ENCODE data around the gene TRMT6. TPM values are rescaled to one million over a fixed set of nuclear protein-coding genes. Genes with fewer than 3 reads are reported as not detected.

Gene TRMT6
- total and polyA plus RNA-seq, 4 donors: 3.1 to 6.2 (median 4.0) TPM

DNA sequence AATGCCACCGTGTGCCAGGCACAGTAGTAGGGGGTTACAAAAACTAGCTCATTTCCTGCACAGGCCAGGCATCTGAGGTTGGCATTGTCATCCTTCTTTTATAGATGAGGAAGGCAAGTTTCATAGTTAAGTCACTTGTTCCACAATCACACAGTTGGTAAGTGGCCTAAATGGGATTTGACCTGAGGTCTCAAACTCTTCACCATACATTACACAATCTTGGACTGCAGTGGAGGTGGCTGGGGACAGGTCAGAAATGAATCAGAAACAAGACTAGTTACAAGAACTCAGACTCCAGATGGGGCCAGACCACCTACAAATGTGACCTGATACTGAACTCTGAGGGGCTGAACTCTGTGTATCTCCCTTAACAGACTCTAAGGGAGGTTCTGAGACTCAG lies 49.4 kb downstream of the TRMT6 start:
- Histone ChIP-seq H3K4me3 (ENCODE audit: low read depth in 1 of 3, low read length in 3 of 3) (no peak overlapping the region), H3K27me3 (ENCODE audit: control insufficient read depth in 4 of 4, insufficient read depth in 4 of 4, low read length in 3 of 4) (no peaks in the 10 kb centered on the region), H3K9me3 (ENCODE audit: control insufficient read depth in 4 of 4, low read length in 3 of 4) (no peaks in the 10 kb centered on the region), H3K27ac (ENCODE audit: low read depth in 1 of 2, low read length in 2 of 2) (no peak overlapping the region), H3K4me1 (ENCODE audit: control insufficient read depth in 4 of 4, insufficient read depth in 4 of 4, low read length in 3 of 4) (no peaks in the 10 kb centered on the region), H3K9ac (ENCODE audit: low read depth in 1 of 2, low read length in 2 of 2) (no peak overlapping the region), H3K36me3 (ENCODE audit: control insufficient read depth in 4 of 4, insufficient read depth in 3 of 4, low read depth in 1 of 4, low read length in 3 of 4) (no peaks in the 10 kb centered on the region)
- WGBS: 68% methylated on average over 1 of the region's 1 CpG
- DNase-seq (ENCODE audit: low spot score): no peak
- TF ChIP-seq, protein P1, sequence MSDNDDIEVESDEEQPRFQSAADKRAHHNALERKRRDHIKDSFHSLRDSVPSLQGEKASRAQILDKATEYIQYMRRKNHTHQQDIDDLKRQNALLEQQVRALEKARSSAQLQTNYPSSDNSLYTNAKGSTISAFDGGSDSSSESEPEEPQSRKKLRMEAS (IDR thresholded peaks at IDR 0.05): no peak
- TF ChIP-seq CTCF (IDR thresholded peaks at IDR 0.05; ENCODE audit: low read depth, low read length, missing input control) (no peak), TAF1 (conservative IDR thresholded peaks at IDR 0.05) (no peak), EGR1 (IDR thresholded peaks at IDR 0.05; ENCODE audit: low read depth in 2 of 2) (no peak), SP1 (IDR thresholded peaks at IDR 0.05) (no peak), NR2F2 (IDR thresholded peaks at IDR 0.05) (no peak), REST (IDR thresholded peaks at IDR 0.05) (no peak)

DNA sequence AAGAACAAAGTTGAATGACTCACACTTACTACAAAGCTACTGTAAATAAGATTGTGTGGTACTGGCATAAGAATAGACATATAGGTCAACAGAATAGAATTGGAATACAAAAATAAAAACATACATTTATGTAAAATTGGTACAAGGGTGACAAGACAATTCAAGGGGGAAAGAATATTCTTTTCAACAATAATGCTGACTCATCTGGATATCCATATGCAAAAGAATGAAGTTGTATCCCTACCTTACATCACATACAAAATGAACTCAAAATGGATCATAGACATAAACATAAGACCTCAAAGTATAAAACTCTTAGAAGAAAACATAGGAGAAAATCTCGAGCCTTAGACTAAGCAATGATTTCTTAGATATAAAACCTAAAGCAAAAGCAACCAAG lies 50.9 kb downstream of the TRMT6 start:
- Histone ChIP-seq H3K9ac (ENCODE audit: low read depth in 1 of 2, low read length in 2 of 2) (no peak overlapping the region), H3K27me3 (ENCODE audit: control insufficient read depth in 4 of 4, insufficient read depth in 4 of 4, low read length in 3 of 4) (no peaks in the 10 kb centered on the region), H3K27ac (ENCODE audit: low read depth in 1 of 2, low read length in 2 of 2) (no peak overlapping the region), H3K4me3 (ENCODE audit: low read depth in 1 of 3, low read length in 3 of 3) (no peak overlapping the region), H3K9me3 (ENCODE audit: control insufficient read depth in 4 of 4, low read length in 3 of 4) (no peaks in the 10 kb centered on the region), H3K36me3 (ENCODE audit: control insufficient read depth in 4 of 4, insufficient read depth in 3 of 4, low read depth in 1 of 4, low read length in 3 of 4) (no peaks in the 10 kb centered on the region), H3K4me1 (ENCODE audit: control insufficient read depth in 4 of 4, insufficient read depth in 4 of 4, low read length in 3 of 4) (no peaks in the 10 kb centered on the region)
- DNase-seq (ENCODE audit: low spot score): no peak
- no peak for TF ChIP-seq REST (IDR thresholded peaks at IDR 0.05)
- TF ChIP-seq JUND (IDR thresholded peaks at IDR 0.05): no peak
- TF ChIP-seq CTCF (IDR thresholded peaks at IDR 0.05; ENCODE audit: low read depth, low read length, missing input control): no peak
- no peak for TF ChIP-seq HNF4G (IDR thresholded peaks at IDR 0.05)
- no peak for TF ChIP-seq GABPA (IDR thresholded peaks at IDR 0.05 in 1 of 2, conservative IDR thresholded peaks at IDR 0.05 in 1 of 2)
- TF ChIP-seq, protein P1 (IDR thresholded peaks at IDR 0.05): no peak
- TF ChIP-seq TAF1 (conservative IDR thresholded peaks at IDR 0.05): no peak
- TF ChIP-seq RAD21 (IDR thresholded peaks at IDR 0.05): no peak
- no peak for TF ChIP-seq HNF4A (conservative IDR thresholded peaks at IDR 0.05)
- WGBS: 38% methylated on average over 1 of the region's 1 CpG
